Vagina (tissue), 2 donors: ENCODE results near the gene EREG.

Source experiments
- CTCF ChIP-seq, 3 experiments: fragments of 450-650 bp in 2 of 3; fragments of 200-600 bp in 1 of 3; sonication (generic) in 1 of 3; IDR thresholded peaks; one replicate each; pipeline ENCODE4 v1.5.1; 2017 to 2019; ENCODE audit warnings: antibody characterized with exemption in 3 of 3, mild to moderate bottlenecking in 2 of 3, moderate library complexity in 2 of 3
- POLR2A ChIP-seq, 2 donors: fragments of 450-650 bp; IDR thresholded peaks; one replicate each; pipeline ENCODE4 v1.6.1; 2017; ENCODE audit warnings: antibody characterized with exemption in 2 of 2, mild to moderate bottlenecking in 2 of 2, moderate library complexity in 2 of 2
- POLR2AphosphoS5 ChIP-seq, 2 donors: sonication (generic); formaldehyde crosslinking; IDR thresholded peaks; one replicate each; pipeline ENCODE4 v1.9.0; 2017; ENCODE audit warnings: antibody characterized with exemption in 2 of 2, mild to moderate bottlenecking in 2 of 2, low read depth in 1 of 2; ENCODE audit not compliant: insufficient read depth in 1 of 2

GRCh38 chr4:74338792-74339333, 26.1 kb upstream of the EREG start:
- TF ChIP-seq CTCF (IDR thresholded peaks at IDR 0.05) (no peak), POLR2A (IDR thresholded peaks at IDR 0.05) (no peak), POLR2AphosphoS5 (IDR thresholded peaks at IDR 0.05; ENCODE audit: insufficient read depth in 1 of 2, low read depth in 1 of 2) (no peak)
